Germinal center (tissue), 1 donor: ENCODE data around the gene TMEM123.

Source experiments
- DNase-seq: peaks from one replicate; pipeline ENCODE4 v3.0.0; 2012; ENCODE audit warnings: mixed read lengths, low spot score

Gene TMEM123

GRCh38 chr11:102452461-102453301, at the start of gene TMEM123:
TSS of gene TMEM123 (minus strand) at chr11:102452765. CDS start at chr11:102452623, 142 bp downstream.
- peak; percentile 91 for DNase-seq

GRCh38 chr11:102500829-102501228, 48.3 kb upstream of the TMEM123 start:
- DNase-seq: no peak

- DNase-seq: no peak
Measured at GRCh38 chr11:102499931-102500330, 47.4 kb upstream of the TMEM123 start.

GRCh38 chr11:102499151-102499550, 46.6 kb upstream of the TMEM123 start:
- no peak for DNase-seq

GRCh38 chr11:102497061-102497460, 44.5 kb upstream of the TMEM123 start:
- no peak for DNase-seq

- peak; percentile 65 for DNase-seq
Measured at GRCh38 chr11:102495161-102496042, 42.8 kb upstream of the TMEM123 start.

- DNase-seq: no peak
Measured at GRCh38 chr11:102494216-102494615, 41.7 kb upstream of the TMEM123 start.

GRCh38 chr11:102493524-102493923, 41.0 kb upstream of the TMEM123 start:
- no peak for DNase-seq

- DNase-seq: no peak
Measured at GRCh38 chr11:102491969-102492368, 39.4 kb upstream of the TMEM123 start.

- DNase-seq: no peak
Measured at GRCh38 chr11:102489186-102490145, 36.9 kb upstream of the TMEM123 start.

GRCh38 chr11:102488208-102488607, 35.6 kb upstream of the TMEM123 start:
- no peak for DNase-seq

GRCh38 chr11:102487214-102487613, 34.6 kb upstream of the TMEM123 start:
- no peak for DNase-seq

- no peak for DNase-seq
Measured at GRCh38 chr11:102486584-102486983, 34.0 kb upstream of the TMEM123 start.

- DNase-seq: no peak
Measured at GRCh38 chr11:102485095-102485722, 32.6 kb upstream of the TMEM123 start.

- DNase-seq: no peak
Measured at GRCh38 chr11:102482433-102482832, 29.9 kb upstream of the TMEM123 start.

- DNase-seq: no peak
Measured at GRCh38 chr11:102479733-102480132, 27.2 kb upstream of the TMEM123 start.

GRCh38 chr11:102478673-102479299, 26.2 kb upstream of the TMEM123 start:
- DNase-seq: no peak

GRCh38 chr11:102476812-102477211, 24.2 kb upstream of the TMEM123 start:
- no peak for DNase-seq

- DNase-seq: no peak
Measured at GRCh38 chr11:102476069-102476468, 23.5 kb upstream of the TMEM123 start.

GRCh38 chr11:102473543-102473942, 21.0 kb upstream of the TMEM123 start:
- no peak for DNase-seq

- no peak for DNase-seq
Measured at GRCh38 chr11:102472127-102472526, 19.6 kb upstream of the TMEM123 start.
